Measurements from ENCODE around the gene SHISAL1.

- TF ChIP-seq POLR2AphosphoS5 (IDR thresholded peaks at IDR 0.05; ENCODE audit: low read depth, low read length) (no peak), POLR2A (IDR thresholded peaks at IDR 0.05; ENCODE audit: low read depth, low read length) (no peak), TAF1 (IDR thresholded peaks at IDR 0.05; ENCODE audit: borderline replicate concordance, low read depth, low read length) (no peak)
Observed at GRCh38 chr22:44347549-44347948, 34.8 kb upstream of the SHISAL1 start.
